PC-9 (cell line): ENCODE measurements around the gene DDX27.

ENCODE experiments used
- CTCF ChIP-seq: fragments of 200-600 bp; sonication (generic); conservative IDR thresholded peaks from 2 replicates; pipeline ENCODE4 v1.6.1; 2017; ENCODE audit warnings: mixed run types, antibody characterized with exemption, mild to moderate bottlenecking, moderate library complexity
- EZH2 ChIP-seq: fragments of 200-600 bp; sonication (generic); IDR thresholded peaks from 2 replicates; pipeline ENCODE4 v1.8.0; 2017; ENCODE audit warnings: antibody characterized with exemption, low read depth

- TF ChIP-seq CTCF (no peak), EZH2 (no peak)
Observed at GRCh38 chr20:49262444-49262843, 43.2 kb downstream of the DDX27 start.
